OCI-LY1 (cell line): Measurements from ENCODE around the gene TCN2.
A peak's percentile ranks its signal among the peaks of the same experiment; 100 is the strongest.

Source experiments
- H2AFZ ChIP-seq: fragments of 200-600 bp; sonication (generic), shearing (Covaris generic); 2 replicates; pipeline ENCODE4 v1.6.0; 2014; ENCODE audit warnings: antibody characterized with exemption, mild to moderate bottlenecking, low read length
- H3F3A ChIP-seq: fragments of 200-600 bp; sonication (generic), shearing (Covaris generic); 2 replicates; pipeline ENCODE4 v1.6.0; 2014; ENCODE audit warnings: mild to moderate bottlenecking, antibody characterized with exemption, low read length, moderate library complexity; ENCODE audit not compliant: insufficient read depth
- H3K27ac ChIP-seq: fragments of 200-600 bp; sonication (generic); 2 replicates; pipeline ENCODE4 v1.5.1; 2014; ENCODE audit warnings: low read length, mixed run types, mild to moderate bottlenecking, low read depth; ENCODE audit not compliant: poor library complexity, severe bottlenecking
- H3K27me3 ChIP-seq: fragments of 200-600 bp; sonication (generic); 2 replicates; pipeline ENCODE4 v1.6.0; 2014; ENCODE audit warnings: antibody characterized with exemption, mild to moderate bottlenecking, low read length, moderate library complexity; ENCODE audit not compliant: insufficient read depth
- H3K36me3 ChIP-seq: fragments of 200-600 bp; sonication (generic); 2 replicates; pipeline ENCODE4 v1.6.1; 2014; ENCODE audit warnings: mild to moderate bottlenecking, antibody characterized with exemption, low read length, moderate library complexity, mixed read lengths; ENCODE audit not compliant: insufficient read depth
- H3K4me1 ChIP-seq: fragments of 200-600 bp; sonication (generic); 2 replicates; pipeline ENCODE4 v1.5.1; 2014; ENCODE audit warnings: mild to moderate bottlenecking, low read length, moderate library complexity; ENCODE audit not compliant: insufficient read depth, severe bottlenecking
- H3K4me2 ChIP-seq: fragments of 200-600 bp; sonication (generic), shearing (Covaris generic); 2 replicates; pipeline ENCODE4 v1.6.1; 2014; ENCODE audit warnings: low read length
- H3K4me3 ChIP-seq: fragments of 200-600 bp; sonication (generic); 2 replicates; pipeline ENCODE4 v1.5.1; 2014; ENCODE audit warnings: low read length, low read depth, mild to moderate bottlenecking, mixed read lengths; ENCODE audit not compliant: poor library complexity, severe bottlenecking
- H3K79me2 ChIP-seq: fragments of 200-600 bp; shearing (Covaris generic); 2 replicates; pipeline ENCODE4 v1.6.1; 2016; ENCODE audit warnings: mixed run types, low read length, mixed read lengths; ENCODE audit not compliant: insufficient read depth
- H3K9ac ChIP-seq: fragments of 200-600 bp; sonication (generic), shearing (Covaris generic); 2 replicates; pipeline ENCODE4 v1.6.1; 2014; ENCODE audit warnings: mild to moderate bottlenecking, low read length, mixed read lengths
- H3K9me2 ChIP-seq: fragments of 200-600 bp; sonication (generic), shearing (Covaris generic); 2 replicates; pipeline ENCODE4 v1.6.1; 2014; ENCODE audit warnings: low read depth, mild to moderate bottlenecking, low read length, mixed read lengths
- H3K9me3 ChIP-seq: fragments of 200-600 bp; shearing (Covaris generic); 2 replicates; pipeline ENCODE4 v1.6.1; 2014; ENCODE audit warnings: low read length, mixed read lengths
- H4K20me1 ChIP-seq: fragments of 200-600 bp; sonication (generic), shearing (Covaris generic); 2 replicates; pipeline ENCODE4 v1.6.0; 2016; ENCODE audit warnings: mild to moderate bottlenecking, low read length; ENCODE audit not compliant: insufficient read depth
- CTCF ChIP-seq: fragments of 200-600 bp; sonication (generic), shearing (Covaris generic); IDR thresholded peaks from 2 replicates; pipeline ENCODE4 v1.5.1; 2017; ENCODE audit warnings: mild to moderate bottlenecking, antibody characterized with exemption, low read length, moderate library complexity, mixed read lengths
- EZH2 ChIP-seq: fragments of 200-600 bp; sonication (generic), shearing (Covaris generic); IDR thresholded peaks from 2 replicates; pipeline ENCODE4 v1.8.0; 2017; ENCODE audit warnings: borderline replicate concordance, mixed run types, mild to moderate bottlenecking, antibody characterized with exemption, low read length, moderate library complexity, mixed read lengths

Gene TCN2

GRCh38 chr22:30606455-30607299 lies at the start of gene TCN2:
TSS of gene TCN2 (plus strand) at chr22:30607174. CDS start at chr22:30607332, 158 bp downstream.
- Histone ChIP-seq H3K4me2 (peak within 1 kb of the TSS; percentile 64), H3K4me3 (peak within 1 kb of the TSS; percentile 53), H3K9me2 (no peaks in the 10 kb centered on the region), H4K20me1 (no peaks in the 10 kb centered on the region), H3F3A (no peaks in the 10 kb centered on the region), H2AFZ (0 out of 2 replicates have a peak within 1 kb of the TSS, but pooled peaks have one; percentile 2), H3K27me3 (no peaks in the 10 kb centered on the region; the same call in 1 of the 2 replicates), H3K27ac (no peak within 1 kb of the TSS), H3K9ac (no peak within 1 kb of the TSS; the same call in 1 of the 2 replicates), H3K9me3 (no peaks in the 10 kb centered on the region), H3K4me1 (peaks cover 21% of the 10 kb centered on the region), H3K79me2 (no peaks in the 10 kb centered on the region), H3K36me3 (no peaks in the 10 kb centered on the region)
- TF ChIP-seq CTCF = no peak
- TF ChIP-seq EZH2 = no peak

GRCh38 chr22:30557243-30557642 lies 49.7 kb upstream of the TCN2 start:
- no peak overlapping the region for H3K4me3 ChIP-seq
- no peaks in the 10 kb centered on the region for H4K20me1 ChIP-seq
- no peaks in the 10 kb centered on the region for H3K9me2 ChIP-seq
- no peak overlapping the region for H3K4me2 ChIP-seq
- H3F3A ChIP-seq = no peaks in the 10 kb centered on the region
- H2AFZ ChIP-seq = no peak overlapping the region
- no peak overlapping the region for H3K27ac ChIP-seq
- H3K9me3 ChIP-seq = no peaks in the 10 kb centered on the region
- no peak overlapping the region for H3K9ac ChIP-seq
- H3K27me3 ChIP-seq = no peaks in the 10 kb centered on the region
- TF ChIP-seq EZH2 (no peak), CTCF (no peak)
- H3K36me3 ChIP-seq = no peaks in the 10 kb centered on the region
- H3K4me1 ChIP-seq = no peaks in the 10 kb centered on the region
- no peaks in the 10 kb centered on the region for H3K79me2 ChIP-seq

GRCh38 chr22:30559889-30560288 lies 47.1 kb upstream of the TCN2 start:
- Histone ChIP-seq H3K9ac (no peak overlapping the region), H3K9me3 (no peaks in the 10 kb centered on the region), H3K27ac (no peak overlapping the region), H3K9me2 (no peaks in the 10 kb centered on the region), H3K4me2 (no peak overlapping the region), H3K4me3 (no peak overlapping the region), H4K20me1 (no peaks in the 10 kb centered on the region), H3K36me3 (no peaks in the 10 kb centered on the region), H2AFZ (no peak overlapping the region), H3K79me2 (no peaks in the 10 kb centered on the region), H3K4me1 (no peaks in the 10 kb centered on the region), H3F3A (no peaks in the 10 kb centered on the region), H3K27me3 (no peaks in the 10 kb centered on the region)
- TF ChIP-seq EZH2 = no peak
- no peak for TF ChIP-seq CTCF
